Stimulated activated CD4-positive, alpha-beta T cell treated with anti-CD3 and anti-CD28 coated beads, TNF-alpha, amount 100 ng/mL, for 48 hours (primary cell): Measurements from ENCODE around the gene CEACAM16.
"Not testable (repeated sequence)": the region's sequence is repeated elsewhere in the genome, so short reads cannot be mapped to it uniquely, and the experiment has no call there.

Experiments
- DNase-seq, 3 donors: peaks; one replicate each; pipeline ENCODE4 v3.0.0-alpha.2; 2020; ENCODE audit warnings: low read depth in 3 of 3

CEACAM16 gene

GRCh38 chr19:44698492-44699201, at the start of gene CEACAM16:
TSS of gene CEACAM16 (plus strand) at chr19:44699151. CDS start at chr19:44701457, 2,306 bp downstream.
- DNase-seq, result no peak

DNA sequence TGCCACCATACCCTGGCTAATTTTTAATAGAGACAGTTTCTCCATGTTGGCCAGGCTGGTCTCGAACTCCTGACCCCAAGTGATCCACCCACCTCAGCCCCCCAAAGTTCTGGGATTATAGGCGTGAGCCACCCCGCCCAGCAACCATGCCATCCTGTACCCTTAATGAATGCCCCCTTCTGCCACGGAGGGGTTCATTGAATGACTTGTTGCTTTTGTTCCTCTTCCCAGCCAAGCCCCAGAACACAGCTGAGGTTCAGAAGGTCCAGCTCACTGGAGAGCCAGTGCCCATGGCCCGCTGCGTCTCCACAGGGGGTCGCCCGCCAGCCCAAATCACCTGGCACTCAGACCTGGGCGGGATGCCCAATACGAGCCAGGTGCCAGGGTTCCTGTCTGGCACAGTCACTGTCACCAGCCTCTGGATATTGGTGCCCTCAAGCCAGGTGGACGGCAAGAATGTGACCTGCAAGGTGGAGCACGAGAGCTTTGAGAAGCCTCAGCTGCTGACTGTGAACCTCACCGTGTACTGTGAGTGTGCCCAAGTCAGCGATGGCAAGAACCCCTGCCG, 49.3 kb upstream of the CEACAM16 start:
- no peak for DNase-seq

GRCh38 chr19:44653343-44653742, 45.6 kb upstream of the CEACAM16 start:
- no peak for DNase-seq

DNA sequence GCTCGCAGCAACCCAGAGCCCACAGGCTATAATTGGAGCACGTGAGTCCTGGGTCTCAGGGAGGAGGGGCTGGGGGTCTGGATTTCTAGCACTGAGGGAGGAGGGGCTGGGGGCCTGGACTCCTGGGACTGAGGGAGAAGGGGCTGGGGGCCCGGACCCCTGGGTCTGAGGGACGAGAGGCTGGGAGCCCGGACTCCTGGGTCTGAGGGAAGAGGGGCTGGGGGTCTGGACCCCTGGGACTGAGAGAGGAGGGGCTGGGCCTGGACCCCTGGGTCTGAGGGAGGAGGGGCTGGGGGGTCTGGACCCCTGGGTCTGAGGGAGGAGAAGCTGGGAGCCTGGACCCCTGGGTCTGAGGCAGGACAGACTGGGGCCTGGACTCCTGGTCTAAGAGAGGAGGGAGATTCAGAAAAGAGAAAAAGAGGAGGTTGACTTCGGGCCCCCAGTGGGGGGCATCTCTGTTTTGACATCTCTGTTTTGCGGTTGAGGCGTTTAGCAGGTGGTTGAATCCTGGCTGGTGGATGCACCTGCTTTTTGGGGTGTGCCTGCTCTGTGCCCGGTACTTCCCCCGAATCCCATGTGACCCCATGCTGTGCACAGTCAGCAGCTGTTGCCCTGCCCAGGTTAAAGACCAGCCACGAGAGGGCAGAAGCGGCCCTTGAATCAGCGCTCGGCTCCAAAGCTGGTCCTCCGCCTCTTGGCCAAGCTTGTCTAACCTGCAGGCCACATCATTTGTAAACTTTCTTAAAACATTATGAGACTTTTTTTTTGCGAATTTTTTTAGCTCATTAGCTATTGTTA, 44.8 kb upstream of the CEACAM16 start:
- DNase-seq, result peak; percentile 49 to 70 (median 63)

- DNase-seq, result peak; percentile 47 to 56 (median 53)
These were observed 41.6 kb upstream of the CEACAM16 start for GRCh38 chr19:44657211-44657921.

DNA sequence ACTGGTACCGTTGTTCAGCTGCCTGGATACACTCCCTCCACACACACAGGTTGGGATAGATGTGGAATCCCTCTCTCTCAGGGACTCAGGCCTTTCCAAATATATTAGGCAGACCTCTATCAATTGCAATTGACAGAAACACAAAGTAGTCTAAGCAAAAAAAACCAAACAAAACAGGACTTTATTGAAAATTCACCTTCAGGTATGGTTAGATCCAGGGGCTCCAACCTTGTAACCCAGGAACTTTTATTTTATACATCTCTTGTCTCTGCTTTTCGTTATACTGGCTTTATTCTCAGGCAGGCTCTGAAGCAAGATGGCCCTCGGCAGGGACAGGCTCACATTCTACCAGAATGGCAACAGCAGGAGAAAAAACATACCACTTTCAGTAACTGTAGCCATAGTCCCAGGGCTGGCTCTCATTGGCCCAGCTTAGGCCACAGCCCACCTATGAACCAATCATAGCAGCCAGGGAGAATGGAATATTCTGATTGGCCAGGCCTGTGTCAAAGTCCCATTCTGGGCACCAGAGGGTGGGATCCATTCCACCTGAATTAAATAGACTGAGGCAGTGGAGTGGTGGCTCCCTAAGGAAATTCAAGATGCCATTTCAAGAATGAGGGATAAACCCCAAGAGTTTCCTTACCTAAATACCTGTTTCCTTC, 40.8 kb upstream of the CEACAM16 start:
- no peak for DNase-seq

DNA sequence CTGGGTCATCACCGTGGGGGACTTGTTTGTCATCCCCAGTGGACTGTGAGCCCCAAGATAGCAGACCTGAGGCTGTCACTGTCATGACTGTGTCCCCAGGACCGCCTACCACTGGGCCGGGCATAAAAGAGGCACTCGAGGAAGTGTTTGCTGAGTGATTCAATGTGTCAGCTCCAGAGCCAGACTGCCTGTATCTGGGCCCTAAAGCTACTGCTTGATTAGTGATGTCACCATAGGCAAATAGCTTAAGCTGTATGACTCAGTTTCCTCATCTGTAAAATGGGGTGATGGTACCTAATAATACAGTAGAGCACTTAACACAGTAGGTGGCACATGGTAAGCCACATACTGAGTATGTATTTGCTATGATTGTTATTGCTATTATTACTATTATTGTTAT, 38.9 kb upstream of the CEACAM16 start:
- DNase-seq, result no peak

DNA sequence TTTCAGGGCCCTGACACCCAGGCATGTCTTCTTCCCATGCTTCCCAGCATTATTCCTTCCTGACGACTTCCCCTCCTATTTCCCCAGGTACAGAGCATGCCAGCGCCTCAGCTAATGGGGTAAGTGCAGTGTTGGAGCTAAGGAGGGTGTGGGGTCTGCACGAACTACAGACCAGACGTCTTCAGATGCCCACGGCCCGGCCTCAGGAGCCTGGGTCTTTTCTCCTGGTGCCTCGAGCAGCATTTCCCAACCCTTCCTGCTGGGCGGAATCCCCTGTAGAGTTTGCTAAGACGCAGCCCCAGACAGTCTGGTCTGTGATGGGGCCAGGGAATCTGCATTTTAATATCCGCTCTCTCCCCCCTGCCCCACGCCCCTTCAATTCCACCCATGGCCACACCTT, 37.7 kb upstream of the CEACAM16 start:
- no peak for DNase-seq

GRCh38 chr19:44661904-44662303, 37.0 kb upstream of the CEACAM16 start:
- DNase-seq, result no peak

DNA sequence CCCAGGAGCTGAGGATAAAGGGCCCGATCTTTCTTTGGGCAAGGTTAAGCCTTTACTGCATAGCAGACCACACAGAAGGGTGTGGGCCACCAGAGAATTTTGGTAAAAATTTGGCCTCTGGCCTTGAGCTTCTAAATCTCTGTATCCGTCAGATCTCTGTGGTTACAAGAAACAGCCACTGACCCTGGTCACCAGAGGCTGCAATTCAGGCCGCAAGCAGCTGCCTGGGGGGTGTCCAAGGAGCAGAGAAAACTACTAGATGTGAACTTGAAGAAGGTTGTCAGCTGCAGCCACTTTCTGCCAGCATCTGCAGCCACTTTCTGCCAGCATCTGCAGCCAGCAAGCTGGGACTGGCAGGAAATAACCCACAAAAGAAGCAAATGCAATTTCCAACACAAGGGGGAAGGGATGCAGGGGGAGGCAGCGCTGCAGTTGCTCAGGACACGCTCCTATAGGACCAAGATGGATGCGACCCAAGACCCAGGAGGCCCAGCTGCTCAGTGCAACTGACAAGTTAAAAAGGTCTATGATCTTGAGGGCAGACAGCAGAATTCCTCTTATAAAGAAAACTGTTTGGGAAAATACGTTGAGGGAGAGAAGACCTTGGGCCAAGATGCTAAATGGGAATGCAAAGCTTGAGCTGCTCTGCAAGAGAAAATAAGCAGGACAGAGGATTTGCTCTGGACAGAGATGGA, 36.1 kb upstream of the CEACAM16 start:
- no peak for DNase-seq

- no peak for DNase-seq
These were observed 35.0 kb upstream of the CEACAM16 start for GRCh38 chr19:44663996-44664395.

GRCh38 chr19:44664976-44665375, 34.0 kb upstream of the CEACAM16 start:
- no peak for DNase-seq

GRCh38 chr19:44666852-44667556, 31.9 kb upstream of the CEACAM16 start:
- DNase-seq, result no peak

DNA sequence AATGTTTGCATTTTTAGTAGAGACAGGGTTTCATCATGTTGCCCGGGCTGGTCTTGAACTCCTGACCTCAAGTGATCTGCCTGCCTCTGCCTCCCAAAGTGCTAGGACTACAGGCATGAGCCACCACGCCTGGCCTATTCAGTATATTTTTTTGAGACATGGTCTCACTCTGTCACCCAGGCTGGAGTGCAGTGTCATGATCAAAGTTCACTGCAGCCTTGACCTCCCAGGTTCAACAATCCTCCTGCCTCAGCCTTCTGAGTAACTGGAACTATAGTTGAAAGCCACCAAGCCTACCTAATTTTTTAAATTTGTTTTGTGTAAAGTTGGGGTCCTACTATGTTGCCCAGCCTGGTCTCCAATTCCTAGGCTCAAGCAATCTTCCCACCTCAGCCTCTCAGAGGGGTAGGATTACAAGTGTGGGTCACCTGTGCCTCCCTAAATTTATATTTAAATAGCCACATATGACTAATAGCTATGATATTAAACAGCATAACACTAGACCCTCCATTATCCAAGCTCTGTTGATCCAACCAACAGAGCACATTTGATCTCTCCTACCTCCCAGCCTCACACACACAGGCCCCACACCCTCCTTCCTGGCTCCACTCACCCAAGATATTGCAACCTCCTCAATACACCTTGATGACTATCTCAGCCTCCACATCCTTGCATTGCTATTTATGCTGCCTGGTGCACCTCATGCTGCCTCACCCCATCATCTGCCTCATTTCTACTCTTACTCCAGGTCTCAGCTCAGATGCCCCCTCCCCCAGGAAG, 29.8 kb upstream of the CEACAM16 start:
- no peak for DNase-seq

GRCh38 chr19:44670027-44670426, 28.9 kb upstream of the CEACAM16 start:
- not testable (repeated sequence) for DNase-seq

GRCh38 chr19:44671400-44671799, 27.6 kb upstream of the CEACAM16 start, which contains the start of gene CEACAM19:
TSS of gene CEACAM19 (plus strand) at chr19:44671482. CDS start at chr19:44671932, 450 bp downstream.
- no peak for DNase-seq

GRCh38 chr19:44672226-44672625, 26.7 kb upstream of the CEACAM16 start:
- DNase-seq, result no peak

- DNase-seq, result no peak
These were observed 25.4 kb upstream of the CEACAM16 start for GRCh38 chr19:44673510-44673909.

- DNase-seq, result no peak
These were observed 23.4 kb upstream of the CEACAM16 start for GRCh38 chr19:44675521-44675920.
